Stimulated activated CD4-positive, alpha-beta T cell treated with anti-CD3 and anti-CD28 coated beads, Interleukin-15, amount 100 ng/mL, for 1 hour (primary cell): ENCODE data around the gene ADSL.

Source experiments
- DNase-seq, 2 donors: peaks; one replicate each; pipeline ENCODE4 v3.0.0-alpha.2; 2020; ENCODE audit warnings: low read depth in 1 of 2, low spot score in 1 of 2

The ADSL gene

DNA sequence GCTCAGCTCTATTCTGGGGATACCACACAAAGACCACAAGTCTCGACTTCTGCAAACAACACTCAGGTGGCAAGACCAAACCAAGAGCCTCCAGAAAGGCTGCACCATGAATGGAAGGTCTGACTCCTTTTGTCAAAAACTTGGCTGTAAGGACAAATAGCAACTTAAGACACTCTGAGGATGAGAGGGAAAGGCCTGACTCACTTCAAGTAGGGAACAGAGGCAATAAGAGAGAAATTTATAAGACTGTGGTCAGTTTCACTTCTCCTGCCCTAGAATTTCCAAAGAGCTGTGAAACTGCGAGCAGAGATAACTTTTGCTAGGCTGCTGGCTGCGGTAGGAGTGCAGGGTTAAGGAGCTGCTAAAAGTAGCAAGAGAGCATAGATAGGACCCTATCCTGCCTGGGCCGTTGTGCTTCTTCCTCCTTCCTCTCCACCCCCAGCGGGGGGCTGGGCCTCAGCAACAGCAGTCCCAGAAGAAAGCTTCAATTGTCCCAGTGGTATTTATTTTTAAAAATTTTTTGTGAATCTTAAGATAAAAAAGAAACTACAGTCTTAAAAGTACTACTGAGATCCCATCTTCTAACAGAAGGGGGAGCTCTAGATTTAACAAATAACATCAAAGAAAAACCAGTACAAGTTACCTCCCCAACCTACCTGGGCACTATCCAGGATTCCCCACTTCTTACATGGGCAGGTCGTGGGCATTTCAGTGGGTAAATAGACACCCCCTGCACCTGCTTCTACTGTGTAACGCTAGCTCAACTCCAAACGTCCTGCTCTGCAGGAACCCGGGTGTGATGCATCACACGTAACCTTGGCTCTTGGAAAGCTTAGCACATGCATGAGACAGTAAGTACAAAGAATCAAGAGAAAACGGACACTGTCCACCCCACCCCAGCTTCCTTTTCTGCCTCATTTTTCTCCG is 90.5 kb downstream of the ADSL start:
- no peak for DNase-seq
